HUDEP-2 (cell line): ENCODE data around the gene ANKRD11.
"Not testable (repeated sequence)": the region's sequence is repeated elsewhere in the genome, so short reads cannot be mapped to it uniquely, and the experiment has no call there.

ENCODE experiments used
- DNase-seq, 76 experiments: peaks; one replicate each; lab custom pipeline; 2025; ENCODE audit not compliant: unreplicated experiment in 76 of 76; lab: John Stamatoyannopoulos, UW

Gene ANKRD11

GRCh38 chr16:89308391-89309333 lies 181.7 kb downstream of the ANKRD11 start:
- peak in 1 of 76 experiments; percentile 14 for DNase-seq

- no peak for DNase-seq
These were observed 182.9 kb downstream of the ANKRD11 start for GRCh38 chr16:89307421-89307805.

- not testable (repeated sequence) for DNase-seq
These were observed 183.6 kb downstream of the ANKRD11 start for GRCh38 chr16:89306457-89307420.

GRCh38 chr16:89304941-89305705 lies 185.2 kb downstream of the ANKRD11 start:
- DNase-seq = no peak

- no peak for DNase-seq
These were observed 186.0 kb downstream of the ANKRD11 start for GRCh38 chr16:89304181-89304851.

- no peak for DNase-seq
These were observed 186.7 kb downstream of the ANKRD11 start for GRCh38 chr16:89303617-89304016.

- no peak for DNase-seq
These were observed 189.4 kb downstream of the ANKRD11 start for GRCh38 chr16:89300976-89301360.

- no peak for DNase-seq
These were observed 189.9 kb downstream of the ANKRD11 start for GRCh38 chr16:89300311-89300975.

GRCh38 chr16:89299357-89300111 lies 190.8 kb downstream of the ANKRD11 start:
- not testable (repeated sequence) for DNase-seq

GRCh38 chr16:89298623-89299225 lies 191.6 kb downstream of the ANKRD11 start:
- DNase-seq = no peak

- DNase-seq = no peak
These were observed 192.3 kb downstream of the ANKRD11 start for GRCh38 chr16:89297910-89298545.

GRCh38 chr16:89297156-89297874 lies 193.0 kb downstream of the ANKRD11 start:
- no peak for DNase-seq

GRCh38 chr16:89295915-89296314 lies 194.4 kb downstream of the ANKRD11 start:
- no peak for DNase-seq

GRCh38 chr16:89295071-89295900 lies 195.1 kb downstream of the ANKRD11 start:
- DNase-seq = no peak

- no peak for DNase-seq
These were observed 195.9 kb downstream of the ANKRD11 start for GRCh38 chr16:89294486-89294885.
